GM19452 (cell line): Measurements from ENCODE around the gene CD46.

Experiments
- ATAC-seq: cut with Tn5 transposase; IDR thresholded peaks from one replicate; pipeline ENCODE4 v1.9.1; 2021; ENCODE audit not compliant: unreplicated experiment

The CD46 gene

DNA sequence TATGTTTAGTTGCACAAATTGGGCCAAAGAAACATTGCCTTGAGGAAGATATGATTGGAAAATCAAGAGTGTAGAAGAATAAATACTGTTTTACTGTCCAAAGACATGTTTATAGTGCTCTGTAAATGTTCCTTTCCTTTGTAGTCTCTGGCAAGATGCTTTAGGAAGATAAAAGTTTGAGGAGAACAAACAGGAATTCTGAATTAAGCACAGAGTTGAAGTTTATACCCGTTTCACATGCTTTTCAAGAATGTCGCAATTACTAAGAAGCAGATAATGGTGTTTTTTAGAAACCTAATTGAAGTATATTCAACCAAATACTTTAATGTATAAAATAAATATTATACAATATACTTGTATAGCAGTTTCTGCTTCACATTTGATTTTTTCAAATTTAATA, 43.0 kb downstream of the CD46 start:
- ATAC-seq, result no peak

DNA sequence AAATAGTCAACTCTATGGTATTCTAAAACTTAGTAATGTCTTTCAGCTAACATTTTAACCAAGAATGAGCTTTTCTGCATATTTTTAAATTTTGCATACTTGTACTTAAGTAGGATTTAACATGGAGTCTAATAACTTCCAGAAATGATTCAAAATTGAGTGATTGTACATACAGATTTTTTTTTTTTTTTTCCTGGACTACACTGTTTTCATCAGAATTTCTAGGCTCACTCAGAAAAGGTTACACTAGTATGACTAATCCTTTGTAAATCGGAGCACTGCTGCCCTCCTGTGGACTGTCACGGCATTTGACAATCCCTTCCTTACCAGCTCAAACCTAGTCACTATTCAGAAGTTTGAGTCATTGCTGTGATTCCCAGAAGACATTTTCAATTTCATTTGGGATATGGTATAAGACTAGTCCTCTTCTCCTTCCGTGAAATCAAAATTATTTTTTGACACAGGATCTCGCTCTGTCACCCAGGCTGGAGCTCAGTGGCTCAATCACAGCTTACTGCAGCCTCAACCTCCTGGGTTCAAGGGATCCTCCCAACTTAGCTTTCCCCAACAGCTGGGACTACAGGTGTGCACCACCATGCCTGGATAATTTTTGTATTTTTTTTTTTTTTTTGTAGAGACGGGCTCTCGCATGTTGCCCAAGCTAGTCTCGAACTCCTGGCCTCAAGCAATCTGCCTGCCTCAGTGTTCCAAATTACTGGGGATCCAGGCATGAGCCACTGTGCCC, 45.5 kb downstream of the CD46 start:
- peak; percentile 71 for ATAC-seq

DNA sequence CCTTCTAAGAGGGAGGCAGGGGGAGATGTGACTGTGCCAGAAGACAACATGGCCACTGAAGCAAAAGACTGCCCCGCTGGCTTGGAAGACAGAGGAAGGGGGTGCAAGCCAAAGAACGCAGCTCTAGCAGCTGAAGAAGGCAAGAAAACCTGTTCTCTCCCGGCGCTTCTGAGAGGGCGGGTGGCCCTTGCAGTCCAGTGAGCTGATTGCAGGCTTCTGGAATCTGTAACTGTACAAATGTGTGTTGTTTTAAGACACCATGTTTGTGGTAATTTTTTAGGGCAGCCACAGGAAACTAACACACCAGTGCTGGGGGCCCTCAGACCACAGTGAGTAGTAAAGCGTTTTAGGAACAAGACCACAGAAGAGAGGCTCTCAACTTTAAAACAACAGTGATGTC, 47.0 kb downstream of the CD46 start:
- no peak for ATAC-seq

DNA sequence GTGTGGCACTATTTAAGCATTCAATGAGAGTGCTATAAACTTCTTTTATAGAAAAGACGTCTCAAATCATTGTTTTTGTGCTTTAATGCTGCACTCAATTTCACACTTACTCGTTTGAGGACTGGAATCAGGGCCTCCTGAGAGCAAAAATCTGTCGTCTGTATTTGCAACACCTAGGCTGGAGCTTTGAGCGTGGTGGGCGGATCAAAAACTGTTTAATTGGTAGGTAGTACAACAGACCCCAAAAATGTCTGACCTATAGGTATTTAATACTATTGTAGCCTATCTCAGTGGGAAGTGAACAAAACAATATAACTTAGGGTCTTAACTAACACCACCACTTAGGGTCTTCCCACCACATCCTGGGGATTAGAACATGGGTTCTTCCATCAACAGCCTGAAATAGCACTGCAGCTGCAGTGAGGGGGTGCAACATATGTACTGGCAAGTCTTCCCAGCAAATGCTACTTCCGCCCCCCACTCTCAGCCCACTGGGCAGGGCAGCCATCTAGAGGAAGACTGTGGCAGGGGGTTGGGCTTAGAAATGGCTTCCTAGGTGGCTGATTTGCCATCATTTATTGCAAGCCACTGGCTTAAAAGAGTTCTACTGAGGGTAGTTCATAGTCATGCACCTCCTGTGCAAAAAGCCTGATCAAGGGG, 48.3 kb downstream of the CD46 start:
- ATAC-seq, result no peak

DNA sequence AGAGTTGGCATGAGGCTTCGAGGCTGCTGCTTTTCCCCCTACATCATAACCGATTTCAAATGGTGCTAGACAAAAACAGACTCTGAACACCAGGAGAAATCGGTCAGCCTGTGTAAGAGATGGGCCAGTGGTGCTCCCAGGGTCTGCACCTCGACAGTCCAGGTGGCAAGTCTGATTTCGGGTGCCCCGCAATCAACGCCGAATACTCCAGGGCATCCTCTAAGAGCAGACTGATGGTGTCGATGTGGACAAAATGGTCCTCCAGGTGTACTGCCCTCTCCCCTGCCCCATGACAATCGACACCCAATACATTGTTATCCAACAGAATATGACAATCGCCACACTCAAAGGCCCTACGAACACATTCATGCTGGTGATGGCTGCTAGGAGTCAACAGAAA, 50.0 kb downstream of the CD46 start:
- ATAC-seq, result no peak

DNA sequence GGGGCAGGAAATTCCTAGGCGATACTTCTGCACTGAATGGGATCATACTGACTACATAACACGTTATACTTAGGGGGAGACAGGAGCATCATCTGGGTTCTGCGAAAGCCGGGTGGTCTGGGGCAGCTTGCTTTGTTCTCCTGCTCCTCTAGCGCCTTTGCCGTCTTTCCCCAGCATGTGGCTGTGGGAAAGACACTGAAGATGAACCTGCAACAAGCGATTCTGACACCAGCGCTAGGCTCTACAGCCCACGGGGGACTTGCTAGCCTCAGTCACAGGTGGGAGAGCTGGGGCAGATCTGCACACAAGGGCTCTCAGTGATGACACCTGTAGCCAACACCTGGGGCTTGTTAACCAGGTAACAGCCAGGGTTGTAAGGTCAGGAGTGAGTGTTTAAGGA, 51.8 kb downstream of the CD46 start:
- ATAC-seq, result no peak

DNA sequence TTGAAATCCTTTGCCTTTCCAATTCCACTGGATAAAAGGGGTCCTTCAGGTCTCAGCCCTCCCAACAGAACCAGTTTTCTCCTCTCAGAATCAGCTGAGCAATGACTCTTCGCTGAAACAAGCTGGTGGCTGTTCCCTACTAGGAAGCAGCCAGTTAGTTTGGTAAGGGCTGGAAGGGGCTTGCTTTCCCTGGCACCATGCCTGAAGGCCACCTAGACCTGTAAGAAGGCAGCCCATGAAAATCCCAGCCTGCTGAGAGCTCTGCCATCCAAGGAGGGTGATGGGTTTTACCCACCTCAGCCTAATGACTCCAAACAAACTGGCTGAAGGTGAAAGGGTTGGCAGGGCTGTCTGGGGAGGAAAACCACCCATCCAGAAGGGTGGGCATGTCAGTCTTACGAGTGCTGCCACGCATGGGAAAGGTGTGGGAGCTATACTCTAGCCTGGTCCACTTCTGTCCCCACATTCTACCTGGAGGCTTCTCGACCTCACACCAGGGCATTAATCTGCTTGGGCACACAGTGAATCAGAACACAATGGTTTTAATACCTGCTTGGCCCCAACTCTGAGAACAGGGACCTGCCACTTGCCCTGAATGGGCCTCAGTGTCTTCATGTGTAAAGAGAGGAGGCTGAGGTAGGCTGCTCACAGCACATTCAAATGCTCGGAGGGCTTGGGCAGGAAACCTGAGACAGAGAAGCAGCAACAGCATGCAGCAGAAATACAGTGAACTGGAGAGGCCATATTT, 53.0 kb downstream of the CD46 start:
- no peak for ATAC-seq

DNA sequence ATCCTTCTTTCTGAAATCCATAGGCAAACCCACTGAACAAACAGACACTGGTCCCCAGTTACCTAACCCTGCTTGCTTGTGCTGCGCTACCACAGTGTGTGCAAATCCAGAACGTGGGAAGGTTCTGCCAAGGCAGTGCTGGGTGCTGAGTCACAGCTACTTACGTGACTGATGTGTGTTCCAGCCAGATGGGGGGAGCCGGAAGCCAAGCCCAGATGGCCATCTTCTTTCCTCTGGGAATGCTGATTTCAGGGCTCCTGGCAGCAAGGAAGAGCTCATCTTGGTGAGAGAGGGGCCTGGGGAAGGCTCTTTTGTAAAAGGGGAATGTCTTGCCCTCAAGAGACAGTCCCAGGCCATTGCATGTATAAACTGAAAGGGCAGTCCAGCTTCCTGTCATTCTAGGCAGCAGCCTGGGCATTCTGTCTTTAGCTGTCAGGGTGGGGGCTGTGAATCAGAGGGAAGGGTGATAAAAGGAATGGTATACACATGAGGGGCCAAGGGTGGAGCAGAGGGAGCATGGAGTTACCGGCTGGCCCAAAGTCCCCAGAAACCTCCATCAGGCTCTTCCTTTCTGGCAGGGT, 54.1 kb downstream of the CD46 start:
- no peak for ATAC-seq

DNA sequence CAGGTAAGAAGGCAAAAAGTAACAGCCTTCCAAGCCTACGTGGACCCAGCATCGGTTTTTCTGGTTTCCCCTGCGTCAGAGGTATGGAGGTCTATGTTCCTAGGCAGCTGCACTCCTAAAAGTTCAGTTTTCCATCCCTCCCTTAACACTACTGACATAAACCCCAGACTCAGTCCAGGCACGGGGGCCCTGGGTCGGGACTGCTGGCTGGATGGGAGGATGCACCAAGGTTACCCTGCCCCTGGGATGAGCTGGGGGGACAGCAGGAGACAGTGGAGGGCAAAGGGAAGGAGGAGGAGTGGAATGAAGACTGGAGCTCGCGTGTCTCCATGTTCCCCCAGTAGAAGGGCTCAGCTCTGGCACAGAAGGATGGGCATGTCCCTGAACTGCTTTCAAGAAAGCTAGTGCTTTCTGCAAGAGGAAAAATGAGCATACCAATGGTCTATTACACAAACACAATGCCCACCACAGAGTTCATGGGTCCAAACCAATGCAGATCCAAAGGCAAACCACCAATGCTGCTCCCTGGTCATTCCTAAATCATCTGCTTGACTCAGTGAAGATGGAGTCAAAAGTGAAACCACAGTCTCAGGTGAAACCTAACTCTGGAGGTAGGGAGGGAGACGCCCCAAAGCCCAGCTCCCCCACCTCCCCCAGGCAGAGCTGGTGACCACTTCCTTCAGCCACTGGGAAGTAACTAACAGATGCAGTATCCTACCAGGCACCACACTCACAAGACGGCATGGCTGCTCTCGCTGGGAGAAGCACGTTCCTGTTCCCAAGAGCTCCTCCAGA, 54.9 kb downstream of the CD46 start:
- ATAC-seq, result no peak

DNA sequence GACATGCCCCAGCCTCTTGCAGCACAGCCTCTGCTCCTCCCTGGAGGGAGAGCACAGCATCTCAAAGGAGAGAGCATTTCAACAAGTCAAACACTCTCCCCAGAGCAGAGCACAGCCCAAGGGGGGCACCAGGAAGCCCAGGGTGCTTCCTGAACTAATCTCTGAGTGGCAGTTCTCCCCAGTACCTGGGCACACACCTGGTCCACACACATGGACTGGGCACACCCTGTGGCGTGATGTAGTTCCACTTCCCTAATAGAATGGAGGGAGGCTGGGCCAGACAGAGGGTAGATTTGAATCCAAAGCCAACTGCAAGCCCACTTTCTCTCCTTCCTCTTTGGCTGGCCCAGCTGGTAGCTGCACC, 55.5 kb downstream of the CD46 start:
- no peak for ATAC-seq

DNA sequence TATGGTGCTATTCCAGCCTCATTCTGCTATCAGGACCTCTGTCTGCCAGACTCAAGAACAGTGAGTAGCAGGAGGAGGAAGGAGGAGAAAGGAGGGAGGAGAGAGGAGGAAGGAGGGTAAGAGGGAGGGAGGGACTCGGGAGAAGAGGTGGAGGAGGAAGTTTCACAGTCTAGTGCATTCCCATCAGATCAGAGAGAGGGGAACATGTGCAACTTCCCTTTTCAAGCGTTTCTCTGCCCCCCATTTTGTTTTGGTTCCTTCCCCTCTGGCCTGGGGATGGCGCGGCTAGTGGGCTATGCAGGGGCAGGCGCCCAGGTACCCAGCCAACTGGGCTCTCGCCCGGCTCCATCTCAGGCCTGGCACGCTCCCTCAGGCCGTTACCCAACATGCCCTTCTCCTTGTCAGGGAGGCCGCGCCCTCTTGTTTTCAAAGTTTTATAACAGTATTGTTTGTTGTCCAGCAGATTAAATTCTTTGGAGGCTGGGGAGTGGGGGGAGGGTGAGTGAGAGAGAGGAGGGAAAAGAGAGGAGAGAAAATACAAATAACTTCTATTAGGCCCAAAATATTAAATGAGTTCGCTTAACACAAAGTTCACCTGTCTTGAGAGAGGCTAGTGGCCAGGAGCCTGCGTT, 56.0 kb downstream of the CD46 start:
- no peak for ATAC-seq

DNA sequence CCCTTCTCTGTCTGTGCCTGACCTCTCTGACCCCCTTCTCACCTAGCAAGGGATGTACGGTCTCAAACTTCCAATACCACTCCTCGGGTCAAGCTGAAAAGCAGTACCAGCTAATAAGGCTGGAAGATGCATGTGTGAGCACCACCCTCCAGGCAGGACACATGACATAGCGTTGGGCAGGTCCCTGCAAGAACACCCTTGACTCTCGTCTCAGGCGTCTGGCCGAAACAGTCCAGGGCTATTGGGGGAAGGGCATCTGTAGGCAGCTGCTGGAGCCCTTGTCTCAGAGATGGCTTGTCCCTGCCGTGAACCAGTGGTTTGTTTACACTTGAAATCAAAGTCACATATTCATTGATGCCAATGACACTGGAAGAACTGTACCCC, 56.5 kb downstream of the CD46 start:
- no peak for ATAC-seq

DNA sequence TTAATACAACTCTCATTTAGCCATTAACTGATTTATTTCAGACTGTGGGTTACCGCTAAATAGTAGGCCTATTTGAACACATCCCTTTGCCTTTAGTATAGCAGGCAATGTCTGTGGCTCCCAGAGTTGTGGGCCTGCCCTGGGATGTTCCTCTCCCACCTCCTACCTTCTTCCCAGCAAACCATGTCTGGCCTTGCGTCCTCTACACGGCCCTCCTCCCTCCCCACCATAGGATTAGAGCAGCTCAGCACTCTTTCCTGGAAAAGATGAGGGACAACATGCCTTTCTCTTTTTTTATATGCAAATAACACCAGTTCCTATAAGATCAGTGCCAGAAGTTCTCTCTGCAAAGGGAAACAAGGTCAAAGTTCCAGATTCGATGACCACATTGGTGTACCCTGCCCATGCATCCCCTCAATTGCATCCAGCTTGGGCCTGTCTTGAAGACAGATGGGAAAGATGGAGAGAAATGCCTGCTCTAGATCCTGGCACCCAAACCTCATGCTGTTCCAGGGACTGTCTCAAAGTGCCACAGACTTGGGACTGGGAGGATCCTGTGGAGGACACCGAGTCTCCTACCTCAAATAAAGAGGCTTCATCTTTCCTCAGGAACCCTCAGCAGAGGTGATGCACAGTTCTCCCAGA, 57.2 kb downstream of the CD46 start:
- no peak for ATAC-seq

DNA sequence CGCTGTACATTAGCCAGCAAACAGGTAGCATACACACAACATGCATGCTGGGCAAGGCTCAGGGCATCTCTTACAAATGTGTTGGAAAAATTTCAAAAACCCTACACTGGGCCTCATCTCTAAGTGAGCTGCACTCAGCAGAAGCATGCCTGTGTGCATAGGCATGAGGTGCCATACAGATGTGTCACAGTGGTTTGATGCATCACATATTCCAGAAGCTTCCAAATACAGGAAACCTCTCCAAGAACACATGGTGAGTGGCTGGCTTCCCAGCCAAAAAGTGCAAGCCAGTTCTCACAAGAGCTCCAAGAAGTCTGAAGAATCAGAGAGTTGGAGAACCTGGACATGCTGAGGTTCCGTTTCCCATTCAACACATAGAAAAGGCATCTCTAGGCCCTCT, 58.3 kb downstream of the CD46 start:
- ATAC-seq, result no peak

DNA sequence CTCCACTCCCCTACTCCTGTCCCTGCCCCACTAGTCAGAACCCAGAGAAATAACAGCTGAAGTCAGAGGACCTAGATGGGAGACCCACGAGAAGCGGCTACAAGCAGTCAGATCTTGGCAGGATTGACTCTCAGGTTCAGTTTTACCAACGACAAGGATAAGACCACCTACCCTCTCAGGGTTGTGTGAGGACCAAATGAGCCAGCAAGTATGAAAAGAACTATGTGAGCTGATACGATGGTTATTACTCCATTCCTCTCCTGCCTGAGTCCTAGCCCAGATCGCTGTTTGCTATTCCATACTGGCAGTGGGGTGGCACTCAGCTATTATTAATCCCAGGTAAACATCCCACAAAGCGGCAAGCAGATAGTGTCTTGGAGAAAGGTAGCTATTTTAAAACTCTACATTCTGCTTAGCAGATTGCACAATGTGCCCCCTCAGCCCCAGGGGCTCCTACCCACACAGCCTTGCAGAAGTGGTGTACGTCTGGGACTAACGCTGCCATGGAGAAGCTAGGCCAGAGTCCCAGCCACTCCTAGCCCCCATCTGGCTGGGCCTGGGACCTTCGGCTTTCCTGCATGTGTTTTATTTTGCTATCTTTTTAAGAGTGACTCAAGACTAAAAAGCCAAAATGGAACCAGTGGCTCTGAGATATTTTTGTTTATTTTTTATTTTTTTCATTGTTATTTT, 58.9 kb downstream of the CD46 start:
- ATAC-seq, result no peak

DNA sequence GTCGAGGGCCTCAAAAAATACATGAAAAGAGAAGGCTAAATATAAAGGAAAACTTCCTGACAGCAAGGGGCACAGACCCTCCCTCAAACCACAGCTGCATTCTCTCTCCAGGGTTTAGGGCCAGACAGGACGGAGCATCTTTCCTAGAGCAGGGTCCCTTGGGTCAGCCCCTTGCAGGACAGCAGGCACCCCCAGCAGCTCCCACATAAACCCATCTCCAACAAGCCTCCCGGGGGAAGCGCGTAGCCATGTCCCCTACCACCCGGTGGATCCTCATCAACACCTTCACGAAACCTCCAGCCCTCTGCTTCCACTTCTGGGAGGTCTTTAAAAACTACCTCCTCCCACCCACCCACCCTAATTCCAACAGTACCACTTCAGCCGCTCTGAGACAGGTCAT, 59.5 kb downstream of the CD46 start:
- no peak for ATAC-seq

DNA sequence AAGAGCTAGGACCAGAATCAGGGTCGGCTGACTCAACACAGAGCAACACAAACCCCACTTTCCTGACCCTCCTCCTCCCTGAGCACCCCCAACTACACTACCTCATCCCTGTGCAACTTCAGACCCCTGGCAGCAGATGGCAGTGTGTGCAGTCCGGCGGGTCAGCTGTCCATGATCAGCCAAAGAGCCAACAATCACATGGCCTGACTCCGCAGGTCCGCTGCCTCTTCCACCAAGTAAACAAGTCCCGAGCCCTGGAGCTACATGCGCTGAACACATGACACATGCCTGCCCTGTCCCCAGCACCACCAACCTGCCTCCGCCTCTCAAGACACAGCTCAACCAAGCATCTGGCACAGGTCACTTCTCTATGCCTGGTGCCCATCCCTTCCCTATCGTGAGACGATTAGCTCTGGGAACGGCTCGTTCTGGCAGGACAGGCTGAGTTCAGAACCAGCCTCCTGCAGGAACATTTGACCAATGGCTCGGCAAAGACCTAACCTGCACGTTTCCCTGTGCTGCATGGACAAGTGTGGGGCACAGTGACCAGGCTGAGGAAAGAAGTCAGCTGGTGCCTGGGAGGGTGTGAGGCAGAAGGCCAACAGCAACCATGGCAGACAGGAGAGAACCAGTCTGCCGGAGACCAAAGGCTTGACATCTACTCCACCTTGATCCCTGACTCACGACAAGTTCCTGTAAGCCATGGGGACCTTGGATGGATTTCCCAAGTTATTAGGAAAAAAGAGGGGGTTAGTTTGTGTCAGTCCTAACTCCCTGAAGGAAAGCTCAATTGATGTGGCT, 60.3 kb downstream of the CD46 start:
- no peak for ATAC-seq

DNA sequence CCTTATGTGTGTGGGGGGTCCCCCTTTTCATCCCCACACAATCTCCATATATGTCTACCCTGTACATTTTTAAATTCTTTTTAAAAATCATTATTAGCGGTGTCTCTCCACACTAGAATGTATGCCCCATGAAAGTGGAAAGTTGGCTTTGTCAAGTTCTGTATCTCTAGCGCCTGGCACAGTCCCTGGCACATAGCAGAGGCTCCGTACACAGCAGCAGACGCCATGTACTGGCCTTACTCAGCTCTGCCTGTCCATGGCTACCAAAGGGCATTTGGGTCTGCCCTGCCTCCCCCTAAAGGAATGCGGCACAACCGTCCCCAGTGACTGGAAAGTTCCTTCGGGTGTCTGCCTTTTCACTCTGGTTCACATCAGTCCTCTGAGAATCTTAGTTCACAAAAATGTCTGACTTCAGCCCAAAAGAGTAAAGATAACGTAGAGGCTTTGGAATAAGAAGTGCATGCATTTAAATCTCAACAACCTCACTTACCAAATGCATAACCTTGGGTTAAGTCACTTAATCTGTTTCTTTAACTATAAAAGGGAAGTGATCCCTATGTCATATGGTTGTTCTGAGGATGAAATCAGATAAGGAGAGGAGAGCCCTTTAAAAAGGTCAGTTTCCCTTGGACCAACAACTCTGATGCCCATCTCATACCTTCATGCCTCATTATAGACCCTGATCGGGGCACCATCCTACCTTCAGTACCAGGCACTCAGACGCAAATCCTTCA, 61.1 kb downstream of the CD46 start:
- no peak for ATAC-seq
